ENCODE data around the gene PTMA.
"Not testable (repeated sequence)": the region's sequence is repeated elsewhere in the genome, so short reads cannot be mapped to it uniquely, and the experiment has no call there.

The PTMA gene

GRCh38 chr2:231707927-231708772 is at the start of gene PTMA:
TSS of gene PTMA (plus strand) at chr2:231708525. CDS start at chr2:231708707, 182 bp downstream.
- DNase-seq (ENCODE audit: low spot score): peak; percentile 100

GRCh38 chr2:231660073-231660472 is 48.3 kb upstream of the PTMA start:
- not testable (repeated sequence) for DNase-seq (ENCODE audit: low spot score)

GRCh38 chr2:231660860-231661259 is 47.5 kb upstream of the PTMA start:
- DNase-seq (ENCODE audit: low spot score): no peak

GRCh38 chr2:231661422-231662027 is 46.8 kb upstream of the PTMA start:
- DNase-seq (ENCODE audit: low spot score): no peak

- DNase-seq (ENCODE audit: low spot score): peak; percentile 97
Observed at GRCh38 chr2:231662028-231662810, 46.1 kb upstream of the PTMA start.

- no peak for DNase-seq (ENCODE audit: low spot score)
Observed at GRCh38 chr2:231662811-231663457, 45.4 kb upstream of the PTMA start.

- no peak for DNase-seq (ENCODE audit: low spot score)
Observed at GRCh38 chr2:231663458-231664212, 44.7 kb upstream of the PTMA start.

- no peak for DNase-seq (ENCODE audit: low spot score)
Observed at GRCh38 chr2:231664727-231665126, 43.6 kb upstream of the PTMA start.

- no peak for DNase-seq (ENCODE audit: low spot score)
Observed at GRCh38 chr2:231665245-231666170, 42.8 kb upstream of the PTMA start.

GRCh38 chr2:231666171-231667095 is 41.9 kb upstream of the PTMA start:
- peak; percentile 4 for DNase-seq (ENCODE audit: low spot score)

- no peak for DNase-seq (ENCODE audit: low spot score)
Observed at GRCh38 chr2:231667096-231667427, 41.3 kb upstream of the PTMA start.

- no peak for DNase-seq (ENCODE audit: low spot score)
Observed at GRCh38 chr2:231667496-231667895, 40.8 kb upstream of the PTMA start.

GRCh38 chr2:231668981-231669380 is 39.3 kb upstream of the PTMA start:
- no peak for DNase-seq (ENCODE audit: low spot score)

GRCh38 chr2:231671270-231672050 is 36.9 kb upstream of the PTMA start:
- no peak for DNase-seq (ENCODE audit: low spot score)

- DNase-seq (ENCODE audit: low spot score): no peak
Observed at GRCh38 chr2:231672617-231673347, 35.5 kb upstream of the PTMA start.

GRCh38 chr2:231673348-231673770 is 35.0 kb upstream of the PTMA start:
- no peak for DNase-seq (ENCODE audit: low spot score)

GRCh38 chr2:231674587-231675338 is 33.6 kb upstream of the PTMA start:
- DNase-seq (ENCODE audit: low spot score): peak; percentile 54

All from CD4-positive, alpha-beta T cell treated with Interleukin-2 at 100 ng/mL for 4 hours (primary cell).